Fibroblast of lung (primary cell): ENCODE results near the gene SLC22A23. TPM values are rescaled to one million over a fixed set of nuclear protein-coding genes. Genes with fewer than 3 reads are reported as not detected.

Experiments
- DNase-seq, 2 donors: peaks; one replicate each; pipeline versions ENCODE4 v3.0.0 to v3.0.0-alpha.2; 2010; ENCODE audit warnings: low read depth in 2 of 2
- H2AFZ ChIP-seq: 2 replicates; pipeline ENCODE4 v1.5.1; 2012; ENCODE audit warnings: low read length, control low read depth, inconsistent platforms
- H3K27ac ChIP-seq: 2 replicates; pipeline ENCODE4 v1.5.1; 2011; ENCODE audit warnings: low read length, control low read depth; ENCODE audit not compliant: insufficient read depth
- H3K27me3 ChIP-seq: 2 replicates; pipeline ENCODE4 v1.5.1; 2011; ENCODE audit warnings: mild to moderate bottlenecking, low read length; ENCODE audit not compliant: control insufficient read depth, insufficient read depth
- H3K36me3 ChIP-seq: 2 replicates; pipeline ENCODE4 v1.5.1; 2011; ENCODE audit warnings: low read length; ENCODE audit not compliant: control insufficient read depth, insufficient read depth
- H3K4me1 ChIP-seq: 2 replicates; pipeline ENCODE4 v1.5.1; 2011; ENCODE audit warnings: low read length; ENCODE audit not compliant: control insufficient read depth, insufficient read depth; ENCODE audit errors: extremely low read depth
- H3K4me2 ChIP-seq: 2 replicates; pipeline ENCODE4 v1.5.1; 2011; ENCODE audit warnings: low read length, control low read depth; ENCODE audit not compliant: insufficient read depth; ENCODE audit errors: extremely low read depth
- H3K4me3 ChIP-seq, 4 experiments: fragments of 200-600 bp in 1 of 4; sonication (generic) in 1 of 4; replicated peaks in 1 of 4; 2 replicates each; pipeline ENCODE4 v1.5.1; 2011 to 2016; ENCODE audit warnings: low read length in 4 of 4, low read depth in 3 of 4, mild to moderate bottlenecking in 3 of 4, control low read depth in 2 of 4, inconsistent platforms in 1 of 4, mixed read lengths in 1 of 4; ENCODE audit not compliant: insufficient read depth in 1 of 4; ENCODE audit errors: control extremely low read depth in 1 of 4
- H3K79me2 ChIP-seq: 2 replicates; pipeline ENCODE4 v1.5.1; 2012; ENCODE audit warnings: mild to moderate bottlenecking, low read length, inconsistent platforms; ENCODE audit not compliant: control insufficient read depth, insufficient read depth
- H3K9ac ChIP-seq: 2 replicates; pipeline ENCODE4 v1.5.1; 2011; ENCODE audit warnings: mild to moderate bottlenecking, low read length, control low read depth; ENCODE audit not compliant: insufficient read depth
- H3K9me3 ChIP-seq: 2 replicates; pipeline ENCODE4 v1.5.1; 2012; ENCODE audit warnings: low read depth, low read length; ENCODE audit not compliant: control insufficient read depth, insufficient read depth
- H4K20me1 ChIP-seq: 2 replicates; pipeline ENCODE4 v1.5.1; 2011; ENCODE audit warnings: low read length; ENCODE audit not compliant: control insufficient read depth, insufficient read depth; ENCODE audit errors: extremely low read depth
- EZH2 ChIP-seq: IDR thresholded peaks from 2 replicates; pipeline ENCODE4 v1.5.1; 2012; ENCODE audit warnings: low read length, control low read depth, mild to moderate bottlenecking; ENCODE audit errors: missing control alignments
- polyA plus RNA-seq, 2 donors: library from polyadenylated mRNA; depleted of rRNA in 1 of 2; stranded (reverse) in 1 of 2; unstranded in 1 of 2; fragments of >200 nt; gene quantifications; 2 replicates each; pipeline ENCODE4 v1.2.1, GENCODE V29; 2011 to 2012; ENCODE audit warnings: missing spikeins in 1 of 2
- total RNA-seq: library from RNA; depleted of rRNA; stranded (reverse); fragments of >200 nt; gene quantifications from 2 replicates; pipeline ENCODE4 v1.2.1, GENCODE V29; 2014
- TF ChIP-seq, protein P1 (sequence below), 2 donors: IDR thresholded peaks in 1 of 2; conservative IDR thresholded peaks in 1 of 2; 1 replicate in 1 of 2; 2 replicates in 1 of 2; pipeline ENCODE4 v1.5.1; 2011 to 2012; ENCODE audit warnings: low read length in 2 of 2, control low read depth in 1 of 2, inconsistent platforms in 1 of 2, low read depth in 1 of 2, mild to moderate bottlenecking in 1 of 2

SLC22A23 gene
- total and polyA plus RNA-seq, 2 donors (not counting 1 experiment from before 2014, with no cell fraction given), result 0.37 to 3.0 TPM

DNA sequence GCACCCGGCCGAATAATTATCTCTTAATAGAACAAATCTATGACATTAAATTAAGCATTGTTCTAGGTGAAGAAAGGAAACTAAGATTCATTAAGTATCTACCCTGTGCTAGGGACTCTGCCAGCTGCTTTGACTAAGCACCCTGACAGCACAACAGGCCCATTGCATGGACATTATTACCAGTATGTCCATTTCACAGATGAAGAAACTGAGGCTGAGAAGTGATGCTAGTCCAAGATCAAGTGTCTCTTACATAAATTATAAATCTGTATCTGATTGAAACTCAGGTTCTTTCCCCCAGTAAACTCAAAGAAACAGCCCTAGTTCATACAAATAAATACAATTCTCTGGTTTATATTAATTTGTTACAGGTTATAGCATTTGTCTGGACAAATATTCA lies 31.3 kb downstream of the SLC22A23 start:
- no peak for DNase-seq
- no peaks in the 10 kb centered on the region for H3K4me1 ChIP-seq
- H3K9ac ChIP-seq, result no peak overlapping the region
- no peaks in the 10 kb centered on the region for H3K27me3 ChIP-seq
- no peaks in the 10 kb centered on the region for H3K79me2 ChIP-seq
- no peaks in the 10 kb centered on the region for H4K20me1 ChIP-seq
- no peak overlapping the region for H3K4me3 ChIP-seq
- no peaks in the 10 kb centered on the region for H3K36me3 ChIP-seq
- H3K9me3 ChIP-seq, result no peaks in the 10 kb centered on the region
- H3K4me2 ChIP-seq, result no peak overlapping the region
- no peak overlapping the region for H3K27ac ChIP-seq
- no peak for TF ChIP-seq EZH2
- TF ChIP-seq, protein P1, sequence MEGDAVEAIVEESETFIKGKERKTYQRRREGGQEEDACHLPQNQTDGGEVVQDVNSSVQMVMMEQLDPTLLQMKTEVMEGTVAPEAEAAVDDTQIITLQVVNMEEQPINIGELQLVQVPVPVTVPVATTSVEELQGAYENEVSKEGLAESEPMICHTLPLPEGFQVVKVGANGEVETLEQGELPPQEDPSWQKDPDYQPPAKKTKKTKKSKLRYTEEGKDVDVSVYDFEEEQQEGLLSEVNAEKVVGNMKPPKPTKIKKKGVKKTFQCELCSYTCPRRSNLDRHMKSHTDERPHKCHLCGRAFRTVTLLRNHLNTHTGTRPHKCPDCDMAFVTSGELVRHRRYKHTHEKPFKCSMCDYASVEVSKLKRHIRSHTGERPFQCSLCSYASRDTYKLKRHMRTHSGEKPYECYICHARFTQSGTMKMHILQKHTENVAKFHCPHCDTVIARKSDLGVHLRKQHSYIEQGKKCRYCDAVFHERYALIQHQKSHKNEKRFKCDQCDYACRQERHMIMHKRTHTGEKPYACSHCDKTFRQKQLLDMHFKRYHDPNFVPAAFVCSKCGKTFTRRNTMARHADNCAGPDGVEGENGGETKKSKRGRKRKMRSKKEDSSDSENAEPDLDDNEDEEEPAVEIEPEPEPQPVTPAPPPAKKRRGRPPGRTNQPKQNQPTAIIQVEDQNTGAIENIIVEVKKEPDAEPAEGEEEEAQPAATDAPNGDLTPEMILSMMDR (conservative IDR thresholded peaks at IDR 0.05 in 1 of 2, IDR thresholded peaks at IDR 0.05 in 1 of 2; ENCODE audit: low read depth in 1 of 2, low read length in 2 of 2), result no peak
- H2AFZ ChIP-seq, result no peak overlapping the region

DNA sequence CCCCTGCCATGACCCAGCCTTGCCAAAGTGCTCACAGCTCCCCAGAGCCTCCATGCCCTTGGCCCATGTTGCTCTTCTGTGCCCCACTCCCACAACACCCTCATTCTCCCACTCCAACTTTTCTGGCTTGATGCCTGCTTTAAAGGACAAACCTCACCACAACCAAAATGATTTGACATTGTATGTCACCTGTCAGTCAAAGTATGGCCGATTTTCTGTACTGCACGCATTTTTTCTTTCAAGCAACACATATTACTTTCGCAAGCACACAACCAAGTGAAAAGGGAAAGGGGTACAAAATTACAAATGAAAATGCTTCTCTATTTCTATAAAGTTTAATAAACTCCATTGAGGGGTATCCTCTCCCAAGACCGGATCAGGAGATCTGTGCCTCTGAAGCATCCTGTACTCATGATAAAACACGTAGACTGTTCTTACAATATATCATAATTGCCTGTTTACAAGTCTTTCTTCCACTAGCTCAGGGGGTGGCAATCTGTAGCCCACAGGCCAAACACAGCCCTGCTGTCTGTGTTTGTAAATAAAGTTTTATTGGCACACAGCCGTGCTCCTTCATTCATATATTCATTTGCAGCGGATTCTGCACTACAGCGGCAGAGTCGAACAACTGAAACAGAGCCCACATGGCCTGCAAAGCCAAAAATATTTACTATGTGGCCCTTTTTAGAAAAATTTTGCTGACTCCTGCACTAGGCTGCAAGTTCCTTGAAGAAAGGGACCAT lies 32.5 kb downstream of the SLC22A23 start:
- Histone ChIP-seq H3K27me3 (no peaks in the 10 kb centered on the region), H3K4me3 (no peak overlapping the region), H3K9me3 (no peaks in the 10 kb centered on the region), H2AFZ (no peak overlapping the region), H3K36me3 (no peaks in the 10 kb centered on the region), H3K4me2 (no peak overlapping the region), H4K20me1 (no peaks in the 10 kb centered on the region), H3K79me2 (no peaks in the 10 kb centered on the region), H3K4me1 (no peaks in the 10 kb centered on the region), H3K27ac (no peak overlapping the region), H3K9ac (no peak overlapping the region)
- TF ChIP-seq EZH2, result no peak
- TF ChIP-seq, protein P1 (conservative IDR thresholded peaks at IDR 0.05 in 1 of 2, IDR thresholded peaks at IDR 0.05 in 1 of 2; ENCODE audit: low read depth in 1 of 2, low read length in 2 of 2), result no peak
- DNase-seq, result no peak

DNA sequence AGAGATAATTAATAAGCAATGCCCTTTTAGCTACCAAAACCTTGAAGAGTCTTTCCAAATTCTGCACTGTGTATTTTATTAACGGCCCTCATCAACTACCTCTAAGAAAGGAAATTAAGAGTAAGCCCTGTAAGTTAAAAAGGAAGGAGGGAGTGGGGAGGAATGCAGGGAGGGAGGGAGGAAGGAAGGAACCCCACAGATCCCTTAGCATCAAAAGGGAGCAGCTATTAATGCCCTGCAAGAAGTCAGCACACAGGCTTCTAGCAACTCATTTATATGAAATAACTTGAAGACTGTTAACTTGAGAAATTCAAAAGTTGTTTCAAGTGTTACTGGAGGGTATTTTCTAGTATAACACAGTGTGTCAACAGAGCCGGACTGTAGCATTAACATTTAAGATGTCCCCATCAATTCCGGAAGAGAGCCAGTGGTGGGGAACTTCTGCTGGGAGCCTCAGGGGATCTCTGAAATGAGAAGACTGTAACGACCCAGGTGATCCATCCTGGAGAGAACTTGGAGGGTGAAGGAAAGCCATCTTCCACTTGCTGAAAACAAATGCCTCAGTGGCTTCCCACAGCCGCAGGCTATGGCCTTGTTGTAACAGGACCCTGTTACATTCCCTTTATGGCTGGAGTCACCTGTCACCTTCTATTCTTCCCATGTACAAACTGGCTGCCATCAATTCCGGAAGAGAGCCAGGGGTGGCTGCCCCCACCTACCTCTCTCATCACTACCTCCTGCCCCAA lies 33.2 kb downstream of the SLC22A23 start:
- DNase-seq, result no peak

More for the DNA sequence above, 33.2 kb downstream of the SLC22A23 start:
- Histone ChIP-seq H3K27ac (no peak overlapping the region), H3K36me3 (no peaks in the 10 kb centered on the region), H3K4me1 (no peaks in the 10 kb centered on the region), H4K20me1 (no peaks in the 10 kb centered on the region), H2AFZ (no peak overlapping the region), H3K79me2 (no peaks in the 10 kb centered on the region), H3K4me3 (no peak overlapping the region), H3K27me3 (no peaks in the 10 kb centered on the region), H3K9ac (no peak overlapping the region), H3K4me2 (no peak overlapping the region), H3K9me3 (no peaks in the 10 kb centered on the region)
- no peak for TF ChIP-seq EZH2
- TF ChIP-seq, protein P1 (conservative IDR thresholded peaks at IDR 0.05 in 1 of 2, IDR thresholded peaks at IDR 0.05 in 1 of 2; ENCODE audit: low read depth in 1 of 2, low read length in 2 of 2), result no peak
